ENCODE data around the gene CMIP.

CMIP gene

DNA sequence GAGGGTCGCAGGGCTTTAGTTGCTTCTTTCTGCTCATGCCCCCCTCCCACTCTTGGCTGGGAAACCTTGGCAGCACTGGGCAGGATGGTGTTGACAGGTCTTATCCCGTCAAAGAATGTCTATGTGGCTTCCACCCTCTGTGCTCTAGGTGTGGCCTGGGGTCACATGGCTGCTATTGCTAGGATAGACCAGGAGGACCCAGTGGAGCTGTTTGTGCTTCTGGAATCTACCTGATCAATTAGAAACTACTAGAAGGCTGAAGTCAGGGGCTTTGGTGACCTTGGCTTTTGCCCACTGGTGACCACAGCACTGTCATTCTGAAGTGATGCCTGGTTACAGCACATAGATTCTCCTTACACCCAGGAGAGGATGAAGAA is 105.8 kb downstream of the CMIP start:
- Histone ChIP-seq H3K27me3 (ENCODE audit: low read length) (no peaks in the 10 kb centered on the region), H3K4me2 (ENCODE audit: low read depth, low read length, poor library complexity, severe bottlenecking) (no peak overlapping the region), H3K4me3 (ENCODE audit: insufficient read depth, low read length, poor library complexity, severe bottlenecking) (no peak overlapping the region), H3K9me3 (ENCODE audit: insufficient read depth, low read length) (no peaks in the 10 kb centered on the region), H4K20me1 (ENCODE audit: low read depth, low read length) (no peaks in the 10 kb centered on the region), H3K9me2 (replicated peaks; ENCODE audit: insufficient read depth, low read length) (no peaks in the 10 kb centered on the region), H3F3A (ENCODE audit: insufficient read depth) (no peaks in the 10 kb centered on the region), H3K79me2 (ENCODE audit: insufficient read depth, low read length) (peaks cover 20% of the 10 kb centered on the region), H3K36me3 (ENCODE audit: low read length) (no peaks in the 10 kb centered on the region), H3K9ac (ENCODE audit: low read length) (no peak overlapping the region), H2AFZ (ENCODE audit: low read depth, low read length, severe bottlenecking) (no peak overlapping the region), H3K27ac (ENCODE audit: low read depth, low read length) (no peak overlapping the region)
- TF ChIP-seq, protein P1, sequence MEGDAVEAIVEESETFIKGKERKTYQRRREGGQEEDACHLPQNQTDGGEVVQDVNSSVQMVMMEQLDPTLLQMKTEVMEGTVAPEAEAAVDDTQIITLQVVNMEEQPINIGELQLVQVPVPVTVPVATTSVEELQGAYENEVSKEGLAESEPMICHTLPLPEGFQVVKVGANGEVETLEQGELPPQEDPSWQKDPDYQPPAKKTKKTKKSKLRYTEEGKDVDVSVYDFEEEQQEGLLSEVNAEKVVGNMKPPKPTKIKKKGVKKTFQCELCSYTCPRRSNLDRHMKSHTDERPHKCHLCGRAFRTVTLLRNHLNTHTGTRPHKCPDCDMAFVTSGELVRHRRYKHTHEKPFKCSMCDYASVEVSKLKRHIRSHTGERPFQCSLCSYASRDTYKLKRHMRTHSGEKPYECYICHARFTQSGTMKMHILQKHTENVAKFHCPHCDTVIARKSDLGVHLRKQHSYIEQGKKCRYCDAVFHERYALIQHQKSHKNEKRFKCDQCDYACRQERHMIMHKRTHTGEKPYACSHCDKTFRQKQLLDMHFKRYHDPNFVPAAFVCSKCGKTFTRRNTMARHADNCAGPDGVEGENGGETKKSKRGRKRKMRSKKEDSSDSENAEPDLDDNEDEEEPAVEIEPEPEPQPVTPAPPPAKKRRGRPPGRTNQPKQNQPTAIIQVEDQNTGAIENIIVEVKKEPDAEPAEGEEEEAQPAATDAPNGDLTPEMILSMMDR (IDR thresholded peaks at IDR 0.05; ENCODE audit: insufficient read depth, low read length, poor library complexity, severe bottlenecking), result no peak
- no peak for TF ChIP-seq EZH2phosphoT487 (conservative IDR thresholded peaks at IDR 0.05; ENCODE audit: low read length)

DNA sequence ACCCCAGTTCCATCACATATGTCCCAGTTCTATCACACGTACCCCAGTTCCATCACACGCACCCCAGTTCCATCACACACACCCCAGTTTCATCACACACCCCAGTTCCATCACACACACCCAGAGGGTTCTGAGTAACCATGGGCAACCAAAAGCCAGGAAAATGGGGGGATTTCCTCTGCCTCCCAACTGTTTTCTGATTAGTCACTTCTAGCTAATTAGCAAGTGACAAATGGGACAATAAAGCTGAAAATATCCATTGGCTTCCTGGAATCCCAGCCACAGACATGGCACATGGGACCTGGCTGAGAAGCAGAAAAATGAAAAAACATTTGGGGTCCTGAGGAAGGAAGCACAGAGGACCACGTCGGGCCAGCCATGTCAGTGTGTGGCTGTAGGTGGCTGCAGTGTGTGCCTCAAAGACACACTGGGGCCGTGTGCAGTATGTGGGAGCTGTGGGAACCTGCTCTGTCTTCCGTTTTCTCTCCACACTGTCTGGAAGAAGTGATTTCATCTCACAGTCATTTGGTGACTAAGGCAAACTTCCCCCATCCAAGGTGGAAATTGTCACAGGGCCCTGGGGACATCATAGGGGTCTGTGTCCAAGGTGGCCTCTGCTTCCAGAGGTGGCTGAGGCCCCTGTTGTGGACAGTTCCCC is 106.7 kb downstream of the CMIP start:
- H3K9ac ChIP-seq (ENCODE audit: low read length), result no peak overlapping the region
- H3K9me3 ChIP-seq (ENCODE audit: insufficient read depth, low read length), result no peaks in the 10 kb centered on the region
- no peaks in the 10 kb centered on the region for H3F3A ChIP-seq (ENCODE audit: insufficient read depth)
- no peaks in the 10 kb centered on the region for H4K20me1 ChIP-seq (ENCODE audit: low read depth, low read length)
- H3K4me2 ChIP-seq (ENCODE audit: low read depth, low read length, poor library complexity, severe bottlenecking), result no peak overlapping the region
- no peaks in the 10 kb centered on the region for H3K36me3 ChIP-seq (ENCODE audit: low read length)
- no peak overlapping the region for H3K27ac ChIP-seq (ENCODE audit: low read depth, low read length)
- no peak overlapping the region for H3K4me3 ChIP-seq (ENCODE audit: insufficient read depth, low read length, poor library complexity, severe bottlenecking)
- H2AFZ ChIP-seq (ENCODE audit: low read depth, low read length, severe bottlenecking), result no peak overlapping the region
- H3K79me2 ChIP-seq (ENCODE audit: insufficient read depth, low read length), result peaks cover 19% of the 10 kb centered on the region
- no peaks in the 10 kb centered on the region for H3K9me2 ChIP-seq (replicated peaks; ENCODE audit: insufficient read depth, low read length)
- TF ChIP-seq EZH2phosphoT487 (conservative IDR thresholded peaks at IDR 0.05; ENCODE audit: low read length), result no peak
- TF ChIP-seq, protein P1 (IDR thresholded peaks at IDR 0.05; ENCODE audit: insufficient read depth, low read length, poor library complexity, severe bottlenecking), result no peak
- no peaks in the 10 kb centered on the region for H3K27me3 ChIP-seq (ENCODE audit: low read length)

DNA sequence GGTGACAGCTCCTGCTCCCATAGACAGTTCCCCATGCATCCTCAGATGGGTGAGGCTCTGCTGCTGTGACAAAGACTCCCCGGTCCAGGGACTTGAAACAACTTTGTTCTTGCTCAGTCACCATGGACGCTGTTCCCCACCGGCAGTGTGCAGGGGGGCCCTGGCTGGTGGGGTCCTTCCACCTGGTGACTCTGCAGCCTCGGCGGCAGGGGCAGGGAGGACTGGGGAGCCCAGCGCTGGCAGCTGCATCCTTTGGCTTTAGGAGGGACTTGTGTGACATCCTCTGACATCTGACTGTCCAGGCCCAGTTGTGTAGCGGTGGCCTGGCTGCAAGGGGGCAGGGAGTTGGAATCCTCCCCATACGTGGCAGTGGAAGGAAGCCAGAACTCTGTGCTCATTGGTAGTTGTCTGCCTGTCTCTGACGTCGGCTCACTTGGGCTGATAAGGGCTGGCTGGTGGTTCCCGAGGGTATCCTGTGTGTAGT is 107.3 kb downstream of the CMIP start:
- Histone ChIP-seq H3K9me2 (replicated peaks; ENCODE audit: insufficient read depth, low read length) (no peaks in the 10 kb centered on the region), H3K9me3 (ENCODE audit: insufficient read depth, low read length) (no peaks in the 10 kb centered on the region), H3F3A (ENCODE audit: insufficient read depth) (no peaks in the 10 kb centered on the region), H3K9ac (ENCODE audit: low read length) (no peak overlapping the region), H3K4me2 (ENCODE audit: low read depth, low read length, poor library complexity, severe bottlenecking) (no peak overlapping the region), H3K79me2 (ENCODE audit: insufficient read depth, low read length) (peaks cover 19% of the 10 kb centered on the region), H3K4me3 (ENCODE audit: insufficient read depth, low read length, poor library complexity, severe bottlenecking) (no peak overlapping the region), H4K20me1 (ENCODE audit: low read depth, low read length) (no peaks in the 10 kb centered on the region), H3K36me3 (ENCODE audit: low read length) (no peaks in the 10 kb centered on the region), H2AFZ (ENCODE audit: low read depth, low read length, severe bottlenecking) (no peak overlapping the region), H3K27me3 (ENCODE audit: low read length) (no peaks in the 10 kb centered on the region), H3K27ac (ENCODE audit: low read depth, low read length) (no peak overlapping the region)
- TF ChIP-seq EZH2phosphoT487 (conservative IDR thresholded peaks at IDR 0.05; ENCODE audit: low read length), result no peak
- TF ChIP-seq, protein P1 (IDR thresholded peaks at IDR 0.05; ENCODE audit: insufficient read depth, low read length, poor library complexity, severe bottlenecking), result no peak
